Brain pericyte (primary cell): ENCODE data around the gene MYLK4.

Experiments
- DNase-seq: peaks from one replicate; pipeline ENCODE4 v3.0.0-alpha.2; 2012; ENCODE audit warnings: low read depth, low spot score

Gene MYLK4

DNA sequence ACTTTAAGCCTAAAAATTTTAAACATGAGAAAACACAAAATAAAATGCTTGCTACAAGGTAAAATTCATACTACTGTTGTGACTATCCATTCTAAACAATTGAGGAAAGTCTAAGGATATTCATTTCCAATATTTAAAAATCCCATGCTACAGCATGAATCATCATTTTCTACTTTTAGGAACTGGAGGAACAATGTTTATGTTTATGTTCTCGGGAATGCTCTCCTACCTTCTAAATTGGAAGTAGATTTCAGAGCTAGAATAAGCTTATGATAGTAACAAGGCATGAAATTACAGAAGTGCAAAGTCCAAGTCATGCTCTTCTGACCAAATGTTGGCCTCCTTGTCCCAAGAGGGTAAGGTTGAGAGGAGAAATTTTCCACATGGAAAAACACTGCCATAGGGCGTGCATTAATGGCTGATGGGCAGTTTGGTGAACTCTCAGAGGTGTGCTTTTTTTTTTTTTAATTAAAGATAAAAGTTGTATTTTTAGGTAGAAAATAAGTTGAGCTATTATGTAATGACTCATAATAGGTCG, 6.0 kb upstream of the MYLK4 start:
- no peak for DNase-seq

DNA sequence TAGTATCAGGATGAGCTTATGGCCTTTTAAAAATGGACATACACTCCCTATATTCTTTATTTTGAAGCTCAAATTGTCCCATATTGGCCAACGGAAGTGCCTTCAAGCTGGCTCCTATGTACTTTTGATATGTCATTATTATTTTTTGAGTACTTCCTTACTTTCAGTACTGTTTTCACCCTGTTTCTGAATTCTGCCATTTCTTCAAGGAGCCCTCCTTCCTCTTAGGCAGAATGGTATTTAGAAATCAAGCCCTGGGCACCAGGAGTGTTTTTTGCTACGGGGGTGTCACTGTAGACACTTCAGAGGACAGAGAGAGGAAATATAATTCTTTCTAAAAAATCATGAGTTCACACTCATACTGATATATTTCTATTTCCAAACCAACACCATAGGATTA, 5.5 kb upstream of the MYLK4 start:
- no peak for DNase-seq

DNA sequence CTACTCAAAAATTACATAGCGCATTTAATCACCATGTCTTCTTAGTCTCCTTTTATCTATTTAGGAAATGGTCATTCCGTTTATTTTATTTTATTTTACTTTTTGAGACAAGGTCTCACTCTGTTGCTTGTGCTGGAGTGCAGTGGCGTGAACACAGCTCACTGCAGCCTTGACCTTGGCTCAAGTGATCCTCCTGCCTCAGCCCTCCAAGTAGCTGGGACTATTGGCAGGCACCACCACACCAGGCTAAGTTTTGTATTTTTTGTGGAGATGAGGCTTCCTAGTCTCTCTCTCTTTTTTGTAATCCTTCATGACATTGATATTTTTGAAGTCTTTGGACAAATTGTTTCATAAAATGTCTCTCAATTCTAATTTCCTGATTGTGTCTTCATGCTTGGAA, 4.7 kb upstream of the MYLK4 start:
- DNase-seq, result no peak

DNA sequence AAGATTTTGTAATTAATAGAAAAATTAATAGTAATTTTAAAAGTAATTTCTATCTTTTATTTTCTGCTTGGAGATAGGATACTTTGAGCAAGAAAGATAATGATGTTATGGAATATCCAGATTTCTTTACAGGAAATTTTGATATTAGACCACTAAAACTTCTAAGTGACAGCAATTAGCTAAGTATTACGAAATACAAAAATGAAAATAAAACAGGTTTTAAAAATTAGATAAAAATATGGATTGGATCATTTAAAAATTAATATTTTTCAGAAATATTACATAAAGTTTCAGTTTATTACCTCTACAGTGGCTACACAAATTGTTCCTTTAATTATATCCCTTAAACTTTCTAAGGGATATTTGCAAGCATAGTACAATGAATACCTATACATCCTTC, 4.2 kb upstream of the MYLK4 start:
- DNase-seq, result no peak

DNA sequence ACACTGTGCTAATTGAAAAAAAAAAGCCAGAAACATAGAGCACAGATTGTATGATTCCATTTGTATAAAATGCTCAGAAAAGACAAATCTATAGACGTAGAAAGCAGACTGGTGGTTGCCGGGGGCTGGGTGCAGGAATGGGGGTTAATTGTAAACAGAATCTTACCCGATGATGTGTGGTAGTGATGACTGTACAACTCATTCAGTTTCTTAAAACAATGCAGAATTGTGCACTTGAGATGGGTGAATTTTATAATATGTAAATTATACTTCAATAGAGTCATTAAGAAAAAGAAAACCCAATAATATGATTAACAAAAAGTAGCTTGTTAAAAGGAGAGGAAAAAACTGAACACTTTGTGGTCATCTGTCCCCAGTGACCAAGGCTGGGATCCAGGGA, 3.7 kb upstream of the MYLK4 start:
- no peak for DNase-seq

DNA sequence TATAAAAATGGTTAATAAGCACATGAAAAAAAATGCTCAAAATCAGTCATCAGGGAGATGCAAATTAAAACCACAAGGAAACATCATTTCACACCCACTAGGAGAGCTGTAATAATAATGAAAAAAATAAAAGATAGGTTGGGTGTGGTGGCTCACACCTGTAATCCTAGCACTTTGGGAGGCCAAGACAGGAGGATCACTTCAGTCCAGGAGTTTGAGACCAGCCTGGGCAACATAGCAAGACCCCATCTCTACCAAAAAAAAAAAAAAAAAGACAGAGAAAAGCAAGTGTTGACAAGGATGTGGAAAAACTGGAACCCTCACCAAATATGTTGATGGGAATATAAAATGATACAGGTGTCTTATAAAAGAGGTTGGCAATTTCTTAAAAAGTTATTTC, 3.0 kb upstream of the MYLK4 start:
- DNase-seq, result no peak

DNA sequence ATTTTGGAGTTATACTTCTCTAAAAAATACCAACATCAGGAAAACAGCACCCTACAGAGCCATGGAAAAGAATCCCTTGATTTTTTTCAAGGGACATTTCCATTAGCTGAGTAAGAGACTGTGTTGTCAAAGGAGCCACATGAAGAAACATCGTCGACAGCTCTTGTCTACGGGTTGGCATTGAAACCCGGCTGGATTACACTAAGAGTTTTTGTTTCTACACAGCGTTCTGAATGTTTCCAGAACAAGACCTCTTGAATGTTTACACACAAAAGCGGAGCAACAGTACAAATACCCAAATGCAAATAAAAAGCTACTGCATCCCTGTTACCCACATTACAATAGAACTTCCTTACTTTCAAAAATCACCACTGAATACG, 2.4 kb upstream of the MYLK4 start:
- no peak for DNase-seq

DNA sequence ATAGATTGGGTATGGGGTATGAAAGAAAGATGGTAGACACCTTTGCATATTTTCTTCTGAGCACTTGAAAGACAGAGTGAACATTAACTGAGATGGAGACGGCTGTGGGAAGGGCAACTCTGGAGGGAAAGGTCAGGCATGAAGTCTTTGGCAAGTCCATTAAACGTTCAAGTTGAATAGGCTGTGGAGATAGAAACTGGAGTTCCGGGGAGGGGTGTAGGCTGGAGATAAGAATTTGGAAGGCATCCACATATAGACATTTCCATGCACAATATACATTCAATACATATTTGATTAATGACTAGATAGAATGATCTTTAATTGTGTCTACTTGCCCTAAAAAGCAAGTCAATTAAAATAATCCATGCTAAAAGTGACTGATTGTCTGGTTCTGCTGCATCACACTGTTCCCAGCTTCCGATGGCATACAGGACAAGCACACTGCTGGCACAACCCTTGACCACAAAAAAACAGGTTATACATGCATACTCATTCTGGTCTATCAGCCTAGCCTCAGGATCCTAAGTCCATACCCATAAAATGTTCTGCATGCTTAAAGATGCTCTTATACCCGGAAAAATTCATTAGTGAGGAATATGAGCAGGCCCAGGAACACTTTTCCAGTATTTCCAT, 1.9 kb upstream of the MYLK4 start:
- no peak for DNase-seq

DNA sequence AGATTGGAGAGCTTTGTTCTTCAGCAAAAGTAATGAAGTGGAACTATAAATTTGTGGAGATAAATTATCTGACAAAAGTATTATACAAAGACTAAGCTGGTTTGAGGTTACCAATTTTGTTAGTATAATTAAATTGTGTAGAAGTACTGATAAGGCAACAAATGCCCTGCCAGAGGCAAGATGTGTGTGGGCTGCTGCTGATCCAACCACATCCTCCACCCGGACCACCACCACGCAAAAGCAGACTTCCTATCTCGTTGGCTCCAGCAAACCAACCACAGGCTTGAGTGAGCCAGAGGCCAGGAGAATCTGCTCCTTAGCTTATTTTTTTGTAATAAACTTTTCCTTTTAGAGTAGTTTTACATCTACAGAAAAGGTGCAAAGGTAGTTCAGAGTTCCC, 1.1 kb upstream of the MYLK4 start:
- no peak for DNase-seq

DNA sequence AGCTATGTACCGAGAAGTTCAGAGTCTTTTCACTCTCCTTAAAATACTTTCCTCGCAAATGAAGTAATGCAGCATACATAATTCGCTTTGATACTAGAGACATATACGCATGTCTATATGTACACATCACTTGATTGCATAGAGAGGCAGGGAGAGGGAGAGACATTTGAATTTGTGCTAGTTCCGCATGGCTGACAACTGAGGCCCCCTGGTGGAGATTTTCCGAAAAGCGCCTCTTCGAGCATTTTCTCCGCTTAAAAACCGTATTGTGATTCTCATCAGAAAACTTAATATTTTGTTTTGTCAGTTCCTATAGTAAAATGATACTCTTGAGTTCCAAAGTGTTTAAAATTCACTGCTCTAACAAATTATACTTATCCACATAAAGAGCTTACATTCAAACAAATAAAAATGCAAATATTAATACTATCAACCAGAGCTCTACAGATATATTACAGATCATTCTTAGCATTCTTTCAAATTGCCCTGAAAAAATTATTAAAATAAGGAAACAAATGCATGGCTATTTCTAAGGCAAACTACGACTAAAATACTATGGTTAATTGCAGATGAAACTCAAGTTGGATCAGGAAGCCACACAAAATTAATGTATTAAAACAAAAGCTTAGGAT, 637 bp downstream of the MYLK4 start:
- DNase-seq, result no peak

DNA sequence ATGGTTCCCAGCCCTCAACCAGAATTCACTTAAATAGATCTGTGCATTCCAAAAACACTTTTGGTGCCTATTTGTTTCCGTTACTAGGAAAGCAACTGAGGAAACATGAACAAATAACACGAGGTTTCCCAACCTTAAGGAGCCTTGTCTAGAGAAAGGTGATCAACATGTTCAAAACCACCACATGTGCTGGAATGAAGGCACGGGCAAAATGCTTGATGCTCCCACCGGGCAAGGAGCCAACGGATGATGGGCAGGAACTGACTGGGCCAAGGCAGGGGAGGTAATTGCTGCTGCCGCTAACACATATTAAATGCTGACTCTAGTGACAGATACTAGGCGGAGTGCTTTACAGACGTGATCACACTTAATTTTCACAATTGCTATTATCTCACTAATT, 2.5 kb downstream of the MYLK4 start:
- DNase-seq, result no peak

DNA sequence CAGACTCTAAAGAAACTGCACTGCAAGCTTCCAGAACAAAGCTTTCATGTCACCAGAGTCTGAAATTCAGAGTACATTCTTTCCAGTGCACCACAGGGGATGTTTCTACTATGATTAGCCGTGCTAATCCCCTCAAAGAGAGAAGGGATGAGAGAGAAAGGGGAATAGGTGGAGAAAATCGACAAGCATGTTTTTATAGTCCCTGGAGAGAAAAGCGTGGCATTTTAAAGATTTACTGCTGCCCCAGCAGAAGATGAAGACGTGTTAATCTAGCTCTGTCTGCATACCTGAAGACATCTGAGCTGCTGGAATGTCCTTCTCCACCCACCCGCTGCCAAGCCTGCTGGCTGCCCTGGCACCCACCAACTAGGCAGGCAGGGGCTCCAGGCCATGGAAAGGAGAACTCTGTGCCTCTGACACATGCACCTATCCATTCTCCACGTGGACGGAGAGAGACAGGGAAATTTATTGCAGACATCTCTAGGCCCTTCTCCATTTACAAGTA, 4.1 kb downstream of the MYLK4 start:
- no peak for DNase-seq

DNA sequence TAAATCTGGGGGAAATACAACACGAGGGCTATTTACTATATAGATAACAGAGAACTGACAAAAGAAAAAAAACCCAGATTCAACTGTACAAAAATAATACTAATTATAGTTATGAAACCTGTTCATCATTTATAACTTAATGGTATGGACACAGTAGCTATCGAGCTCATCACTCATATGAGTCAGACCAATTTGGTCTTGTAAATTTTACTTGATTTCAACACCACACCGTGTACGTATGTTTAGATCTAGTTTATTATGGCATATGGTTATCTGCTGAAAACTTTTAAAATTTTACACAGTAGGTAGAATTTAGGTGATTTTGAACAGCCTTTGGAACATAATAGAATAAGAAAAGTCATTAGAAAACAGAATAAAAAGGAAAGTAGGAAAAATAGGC, 5.5 kb downstream of the MYLK4 start:
- DNase-seq, result no peak

DNA sequence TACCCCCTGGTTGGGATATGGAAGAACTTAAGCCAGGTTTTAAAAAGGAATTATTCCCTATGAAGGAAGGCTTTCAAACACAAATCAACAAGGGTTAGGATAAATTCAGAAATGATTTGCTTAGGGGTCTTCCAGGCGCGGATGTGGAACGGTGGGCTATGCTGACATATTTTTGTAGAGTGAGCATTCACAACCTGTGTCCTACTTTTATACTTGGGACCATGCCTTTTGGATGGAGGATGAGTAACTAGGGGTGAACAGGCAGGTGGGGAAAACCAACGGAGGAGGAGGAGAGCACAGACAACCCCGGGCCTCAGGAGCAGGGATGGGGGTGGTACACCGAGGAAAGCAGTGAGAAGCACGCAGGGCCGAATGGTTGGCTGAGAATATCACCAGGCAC, 5.9 kb downstream of the MYLK4 start:
- no peak for DNase-seq

DNA sequence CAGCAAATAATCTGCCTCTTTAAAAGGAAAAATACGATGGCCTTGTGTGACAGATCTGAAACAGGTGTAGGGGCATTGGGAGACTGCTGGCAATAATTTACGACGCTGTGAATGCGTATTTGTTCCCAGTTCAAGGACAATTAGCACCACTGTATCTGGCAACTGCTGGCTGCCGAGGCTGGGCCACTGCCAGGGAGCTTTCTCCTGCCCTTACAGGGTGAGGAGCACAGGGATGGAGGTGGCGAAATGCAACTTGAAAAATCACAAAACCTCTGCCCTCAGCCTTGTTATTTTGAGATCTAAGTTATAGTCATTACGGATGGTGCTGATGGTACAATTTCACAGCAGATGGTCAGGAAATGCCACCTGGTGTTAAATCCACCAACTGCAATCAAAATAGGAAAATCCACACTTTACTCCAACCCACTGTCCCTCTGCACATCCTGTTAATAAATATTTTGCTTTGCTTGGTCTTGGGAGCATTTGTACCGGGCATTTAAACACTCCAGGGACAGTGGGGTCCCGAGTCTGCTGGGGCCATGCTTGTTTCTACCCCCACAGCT, 6.4 kb downstream of the MYLK4 start:
- no peak for DNase-seq

DNA sequence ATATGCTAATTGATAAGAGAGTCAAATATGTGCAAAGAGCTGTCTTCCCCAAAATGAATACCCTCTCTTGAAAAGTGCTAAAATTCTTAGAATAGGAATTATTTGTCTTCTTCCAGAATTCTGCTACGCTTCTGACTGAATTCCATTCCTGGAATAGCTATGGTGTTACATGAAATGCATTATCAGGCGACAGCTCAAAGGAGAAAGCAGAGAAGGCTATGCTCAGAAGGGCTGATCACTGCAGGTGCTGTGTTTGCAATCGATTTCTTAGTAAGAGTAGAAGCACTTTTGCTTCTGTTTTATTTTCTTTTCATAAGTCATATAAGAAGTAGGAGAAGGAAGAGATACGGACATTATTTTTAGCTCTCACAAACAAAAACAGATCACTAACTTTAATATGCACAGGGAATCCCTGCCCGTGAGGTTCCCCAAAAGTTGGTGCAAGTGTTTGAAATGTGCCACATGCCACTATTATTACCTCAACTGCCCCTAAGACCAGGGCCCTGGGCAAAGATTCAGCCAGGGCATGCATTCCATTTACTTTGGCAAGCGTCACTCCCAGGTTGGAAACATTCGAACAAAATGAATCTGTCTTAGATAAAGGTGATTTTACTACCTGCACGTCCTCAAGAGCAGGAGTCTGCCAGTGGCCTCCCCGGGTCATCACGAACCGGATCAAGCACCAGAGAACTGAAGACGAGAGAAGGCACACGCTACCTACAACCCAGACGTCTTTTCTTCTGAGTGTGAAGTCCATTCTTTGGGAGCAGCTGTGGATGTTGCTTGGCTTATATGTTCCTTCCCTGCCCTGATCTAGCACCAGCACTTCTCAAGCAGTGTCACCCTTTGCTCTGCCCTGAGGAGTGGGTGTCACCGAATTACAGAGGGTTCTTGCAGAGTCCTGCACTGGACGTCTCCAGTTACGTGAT, 7.2 kb downstream of the MYLK4 start:
- DNase-seq, result no peak

DNA sequence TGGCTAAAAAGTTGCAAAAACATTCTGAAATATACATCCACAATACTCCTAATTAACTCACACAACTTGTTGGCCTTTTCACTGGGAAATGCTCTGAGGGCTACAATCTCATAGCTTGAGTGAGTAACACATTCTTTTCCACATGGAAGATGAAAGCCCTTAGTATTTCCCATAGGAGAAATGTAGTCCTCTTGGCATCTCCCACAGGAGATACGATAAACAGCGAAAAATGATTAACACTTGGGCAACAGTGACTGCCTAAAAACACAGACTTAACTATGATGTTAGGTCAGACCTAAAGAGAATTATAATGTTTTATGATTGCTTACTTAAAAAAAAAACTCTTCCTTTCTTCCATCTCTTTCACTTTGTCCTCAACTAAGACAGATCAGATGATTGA, 9.0 kb downstream of the MYLK4 start:
- no peak for DNase-seq

DNA sequence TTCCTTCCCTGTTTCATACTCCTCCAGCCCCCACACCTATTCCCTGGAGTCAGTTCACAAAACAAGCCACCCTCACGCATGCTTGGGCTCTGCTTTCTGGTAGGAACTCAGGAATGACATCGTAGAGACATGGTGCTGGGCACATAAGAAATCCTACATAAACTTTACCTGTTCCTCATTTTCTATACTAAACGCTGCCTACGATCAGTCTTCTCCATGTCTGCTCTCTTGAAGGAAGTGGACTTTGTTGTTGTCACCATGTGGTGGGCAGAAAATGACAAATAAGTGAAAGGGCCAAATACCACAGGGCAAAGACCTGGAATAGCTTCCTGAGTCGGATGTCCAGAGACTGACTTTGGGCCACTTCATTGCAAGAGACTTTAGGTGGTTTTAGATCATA, 10.1 kb downstream of the MYLK4 start:
- DNase-seq, result no peak

DNA sequence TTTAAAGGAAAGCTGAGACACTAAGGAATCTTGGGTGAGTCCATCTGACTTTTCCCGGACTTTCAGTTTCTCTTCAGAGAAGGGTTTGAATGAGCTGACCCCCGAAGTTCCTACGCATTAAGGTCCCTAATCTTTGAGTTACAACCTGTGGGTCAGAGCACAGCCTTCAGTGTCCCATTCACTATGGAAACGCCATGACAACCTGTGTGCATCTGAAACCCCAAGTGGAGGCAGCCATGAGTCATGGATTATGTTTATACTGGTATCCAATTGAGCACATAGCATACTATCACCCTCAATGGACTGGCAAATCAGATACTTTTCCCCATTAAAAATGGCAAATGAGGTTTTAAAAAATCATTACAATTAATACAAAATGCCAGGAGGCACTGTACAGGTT, 11.4 kb downstream of the MYLK4 start:
- no peak for DNase-seq

DNA sequence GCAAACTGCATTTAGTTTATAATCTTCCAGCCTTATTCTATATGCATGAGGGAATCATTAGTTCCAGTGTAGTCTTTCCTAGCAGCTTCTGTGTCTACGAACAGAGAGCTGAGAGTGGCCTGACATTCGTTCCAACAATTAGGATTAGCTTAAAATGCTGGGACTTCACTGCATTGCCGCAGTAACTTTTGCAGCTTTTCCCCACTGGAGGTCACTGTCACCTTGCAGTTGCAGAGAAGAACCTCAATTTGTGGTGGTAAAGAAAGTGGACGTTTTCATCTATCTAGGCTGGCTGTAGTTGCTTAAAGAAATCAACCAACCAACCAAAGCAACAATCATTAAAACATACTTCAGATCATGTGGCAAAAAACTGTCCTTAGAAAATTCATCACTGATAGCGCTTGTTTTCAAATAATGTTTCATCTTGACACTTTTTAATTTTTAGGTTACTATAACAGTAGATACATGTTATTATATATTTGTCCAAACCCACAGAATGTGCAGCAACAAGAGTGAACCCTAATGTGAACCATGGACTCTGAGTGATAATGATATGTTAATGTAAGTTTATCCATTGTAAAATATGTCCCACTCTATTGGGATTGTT, 12.2 kb downstream of the MYLK4 start:
- DNase-seq, result no peak

DNA sequence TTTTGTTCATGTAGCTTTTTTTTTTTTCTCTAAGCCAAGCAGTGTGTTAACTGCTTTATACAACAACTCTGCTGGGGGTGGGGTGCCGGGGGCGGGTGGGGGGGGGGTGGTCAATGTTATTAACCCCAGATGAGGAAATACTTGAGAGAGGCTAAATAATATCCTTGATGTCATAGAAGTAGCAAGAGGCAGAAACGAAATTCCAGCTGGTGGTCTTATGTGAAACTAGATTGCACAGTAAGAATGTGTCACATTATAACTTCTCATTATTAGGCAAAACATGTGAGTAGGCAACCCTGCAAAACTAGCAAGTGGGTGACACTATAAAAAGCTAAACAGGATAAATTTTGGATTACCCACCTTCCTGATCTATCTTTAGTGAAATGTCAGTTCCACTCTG, 12.8 kb downstream of the MYLK4 start:
- DNase-seq, result no peak
